Transverse colon (tissue), 4 donors: ENCODE results near the gene CNTRL.

Experiments
- CTCF ChIP-seq, 5 experiments: fragments of 200-600 bp in 3 of 5; fragments of 450-650 bp in 2 of 5; sonication (generic) in 3 of 5; IDR thresholded peaks; 1 replicate in 2 of 5; 2 replicates in 3 of 5; pipeline ENCODE4 v1.5.1; 2016 to 2017; ENCODE audit warnings: antibody characterized with exemption in 5 of 5, inconsistent platforms in 3 of 5, mild to moderate bottlenecking in 2 of 5, moderate library complexity in 1 of 5
- EP300 ChIP-seq: sonication (generic); formaldehyde crosslinking; IDR thresholded peaks from one replicate; pipeline ENCODE4 v1.6.1; 2017; ENCODE audit warnings: antibody characterized with exemption, low read depth
- POLR2A ChIP-seq: fragments of 450-650 bp; IDR thresholded peaks from one replicate; pipeline ENCODE4 v1.6.1; 2016; ENCODE audit warnings: antibody characterized with exemption, mild to moderate bottlenecking, moderate library complexity
- POLR2AphosphoS5 ChIP-seq, 3 donors: sonication (generic); formaldehyde crosslinking; IDR thresholded peaks; one replicate each; pipeline ENCODE4 v1.6.1; 2016; ENCODE audit warnings: antibody characterized with exemption in 3 of 3

- TF ChIP-seq CTCF (IDR thresholded peaks at IDR 0.05) (no peak), POLR2AphosphoS5 (IDR thresholded peaks at IDR 0.05) (no peak), POLR2A (no peak), EP300 (no peak)
Observed at GRCh38 chr9:121095057-121095456, 20.3 kb downstream of the CNTRL start.
